Fibroblast of lung (primary cell): Measurements from ENCODE around the gene IDUA. TPM values are rescaled to one million over a fixed set of nuclear protein-coding genes. Genes with fewer than 3 reads are reported as not detected.

Experiments used
- DNase-seq, 2 donors: peaks; one replicate each; pipeline versions ENCODE4 v3.0.0 to v3.0.0-alpha.2; 2010; ENCODE audit warnings: low read depth in 2 of 2
- H2AFZ ChIP-seq: 2 replicates; pipeline ENCODE4 v1.5.1; 2012; ENCODE audit warnings: low read length, control low read depth, inconsistent platforms
- H3K27ac ChIP-seq: 2 replicates; pipeline ENCODE4 v1.5.1; 2011; ENCODE audit warnings: low read length, control low read depth; ENCODE audit not compliant: insufficient read depth
- H3K27me3 ChIP-seq: 2 replicates; pipeline ENCODE4 v1.5.1; 2011; ENCODE audit warnings: mild to moderate bottlenecking, low read length; ENCODE audit not compliant: control insufficient read depth, insufficient read depth
- H3K36me3 ChIP-seq: 2 replicates; pipeline ENCODE4 v1.5.1; 2011; ENCODE audit warnings: low read length; ENCODE audit not compliant: control insufficient read depth, insufficient read depth
- H3K4me1 ChIP-seq: 2 replicates; pipeline ENCODE4 v1.5.1; 2011; ENCODE audit warnings: low read length; ENCODE audit not compliant: control insufficient read depth, insufficient read depth; ENCODE audit errors: extremely low read depth
- H3K4me2 ChIP-seq: 2 replicates; pipeline ENCODE4 v1.5.1; 2011; ENCODE audit warnings: low read length, control low read depth; ENCODE audit not compliant: insufficient read depth; ENCODE audit errors: extremely low read depth
- H3K4me3 ChIP-seq, 4 experiments: fragments of 200-600 bp in 1 of 4; sonication (generic) in 1 of 4; replicated peaks in 1 of 4; 2 replicates each; pipeline ENCODE4 v1.5.1; 2011 to 2016; ENCODE audit warnings: low read length in 4 of 4, low read depth in 3 of 4, mild to moderate bottlenecking in 3 of 4, control low read depth in 2 of 4, inconsistent platforms in 1 of 4, mixed read lengths in 1 of 4; ENCODE audit not compliant: insufficient read depth in 1 of 4; ENCODE audit errors: control extremely low read depth in 1 of 4
- H3K79me2 ChIP-seq: 2 replicates; pipeline ENCODE4 v1.5.1; 2012; ENCODE audit warnings: mild to moderate bottlenecking, low read length, inconsistent platforms; ENCODE audit not compliant: control insufficient read depth, insufficient read depth
- H3K9ac ChIP-seq: 2 replicates; pipeline ENCODE4 v1.5.1; 2011; ENCODE audit warnings: mild to moderate bottlenecking, low read length, control low read depth; ENCODE audit not compliant: insufficient read depth
- H3K9me3 ChIP-seq: 2 replicates; pipeline ENCODE4 v1.5.1; 2012; ENCODE audit warnings: low read depth, low read length; ENCODE audit not compliant: control insufficient read depth, insufficient read depth
- H4K20me1 ChIP-seq: 2 replicates; pipeline ENCODE4 v1.5.1; 2011; ENCODE audit warnings: low read length; ENCODE audit not compliant: control insufficient read depth, insufficient read depth; ENCODE audit errors: extremely low read depth
- CTCF ChIP-seq, 2 donors: IDR thresholded peaks in 1 of 2; conservative IDR thresholded peaks in 1 of 2; 1 replicate in 1 of 2; 2 replicates in 1 of 2; pipeline ENCODE4 v1.5.1; 2011 to 2012; ENCODE audit warnings: low read length in 2 of 2, control low read depth in 1 of 2, inconsistent platforms in 1 of 2, low read depth in 1 of 2, mild to moderate bottlenecking in 1 of 2
- EZH2 ChIP-seq: IDR thresholded peaks from 2 replicates; pipeline ENCODE4 v1.5.1; 2012; ENCODE audit warnings: low read length, control low read depth, mild to moderate bottlenecking; ENCODE audit errors: missing control alignments
- polyA plus RNA-seq, 2 donors: library from polyadenylated mRNA; depleted of rRNA in 1 of 2; stranded (reverse) in 1 of 2; unstranded in 1 of 2; fragments of >200 nt; gene quantifications; 2 replicates each; pipeline ENCODE4 v1.2.1, GENCODE V29; 2011 to 2012; ENCODE audit warnings: missing spikeins in 1 of 2
- total RNA-seq: library from RNA; depleted of rRNA; stranded (reverse); fragments of >200 nt; gene quantifications from 2 replicates; pipeline ENCODE4 v1.2.1, GENCODE V29; 2014

IDUA gene
- total and polyA plus RNA-seq, 2 donors (not counting 1 experiment from before 2014, with no cell fraction given) = 3.1 to 11.1 TPM

GRCh38 chr4:1011022-1011665 lies 24.3 kb downstream of the IDUA start, which contains the start of gene FGFRL1:
FGFRL1 (plus strand) TSS chr4:1011626; CDS start chr4:1012486, 860 bp downstream.
- H3K36me3 ChIP-seq = no peaks in the 10 kb centered on the region
- TF ChIP-seq EZH2 (no peak), CTCF (conservative IDR thresholded peaks at IDR 0.05 in 1 of 2, IDR thresholded peaks at IDR 0.05 in 1 of 2; ENCODE audit: low read depth in 1 of 2, low read length in 2 of 2) (no peak)
- peak within 1 kb of the TSS; percentile 78 for H3K4me2 ChIP-seq
- peaks cover 3% of the 10 kb centered on the region for H3K4me1 ChIP-seq
- H3K79me2 ChIP-seq = no peaks in the 10 kb centered on the region
- H3K9ac ChIP-seq = peak within 1 kb of the TSS; percentile 30
- H3K27ac ChIP-seq = no peak within 1 kb of the TSS
- peaks cover 17% of the 10 kb centered on the region for H3K27me3 ChIP-seq
- H3K9me3 ChIP-seq = no peaks in the 10 kb centered on the region
- H4K20me1 ChIP-seq = no peaks in the 10 kb centered on the region
- H2AFZ ChIP-seq = peak within 1 kb of the TSS; percentile 10
- H3K4me3 ChIP-seq = peak within 1 kb of the TSS; percentile 29 to 52 (median 31)
- peak; percentile 85 for DNase-seq

- peaks cover 12% of the 10 kb centered on the region for H3K27me3 ChIP-seq
- H2AFZ ChIP-seq = no peak overlapping the region
- H3K36me3 ChIP-seq = no peaks in the 10 kb centered on the region
- no peak overlapping the region for H3K27ac ChIP-seq
- peaks cover 3% of the 10 kb centered on the region for H3K4me1 ChIP-seq
- no peaks in the 10 kb centered on the region for H3K9me3 ChIP-seq
- no peaks in the 10 kb centered on the region for H3K79me2 ChIP-seq
- H3K4me2 ChIP-seq = no peak overlapping the region
- DNase-seq = no peak
- no peak overlapping the region for H3K4me3 ChIP-seq
- no peak overlapping the region for H3K9ac ChIP-seq
- TF ChIP-seq CTCF (conservative IDR thresholded peaks at IDR 0.05 in 1 of 2, IDR thresholded peaks at IDR 0.05 in 1 of 2; ENCODE audit: low read depth in 1 of 2, low read length in 2 of 2) = no peak
- no peak for TF ChIP-seq EZH2
- no peaks in the 10 kb centered on the region for H4K20me1 ChIP-seq
These were observed 24.8 kb downstream of the IDUA start for GRCh38 chr4:1011666-1012033.

- H3K9ac ChIP-seq = no peak overlapping the region
- peaks cover 11% of the 10 kb centered on the region for H3K27me3 ChIP-seq
- peak overlapping the region; percentile 59 for H3K4me2 ChIP-seq
- H3K9me3 ChIP-seq = no peaks in the 10 kb centered on the region
- no peak overlapping the region for H3K27ac ChIP-seq
- H3K4me1 ChIP-seq = peaks cover 3% of the 10 kb centered on the region
- H3K79me2 ChIP-seq = no peaks in the 10 kb centered on the region
- H3K4me3 ChIP-seq = peak overlapping the region; percentile 29 to 51 (median 31)
- no peak for TF ChIP-seq EZH2
- TF ChIP-seq CTCF (conservative IDR thresholded peaks at IDR 0.05 in 1 of 2, IDR thresholded peaks at IDR 0.05 in 1 of 2; ENCODE audit: low read depth in 1 of 2, low read length in 2 of 2) = no peak
- DNase-seq = peak in 1 of 2 donors; percentile 58
- no peaks in the 10 kb centered on the region for H3K36me3 ChIP-seq
- H4K20me1 ChIP-seq = no peaks in the 10 kb centered on the region
- H2AFZ ChIP-seq = no peak overlapping the region
These were observed 25.3 kb downstream of the IDUA start for GRCh38 chr4:1012034-1012739.
